GM21717 (cell line): ENCODE results near the gene FMN1.

Experiments
- ATAC-seq: cut with Tn5 transposase; IDR thresholded peaks from one replicate; pipeline ENCODE4 v1.9.1; 2021; ENCODE audit warnings: mild to moderate bottlenecking, moderate library complexity; ENCODE audit not compliant: unreplicated experiment

The FMN1 gene

GRCh38 chr15:32736701-32737061, 457.8 kb downstream of the FMN1 start:
- ATAC-seq, result no peak

- no peak for ATAC-seq
Observed at GRCh38 chr15:32735989-32736700, 458.4 kb downstream of the FMN1 start.

- ATAC-seq, result no peak
Observed at GRCh38 chr15:32733281-32733680, 461.2 kb downstream of the FMN1 start.

GRCh38 chr15:32732574-32733157, 461.8 kb downstream of the FMN1 start:
- ATAC-seq, result no peak

- ATAC-seq, result no peak
Observed at GRCh38 chr15:32730677-32731654, 463.5 kb downstream of the FMN1 start.

- no peak for ATAC-seq
Observed at GRCh38 chr15:32729700-32730395, 464.7 kb downstream of the FMN1 start.

- ATAC-seq, result peak; percentile 95
Observed at GRCh38 chr15:32723171-32723948, 471.2 kb downstream of the FMN1 start.

GRCh38 chr15:32722136-32722535, 472.4 kb downstream of the FMN1 start:
- no peak for ATAC-seq

GRCh38 chr15:32721596-32721995, 472.9 kb downstream of the FMN1 start:
- no peak for ATAC-seq

- ATAC-seq, result no peak
Observed at GRCh38 chr15:32718821-32719716, 475.4 kb downstream of the FMN1 start.

GRCh38 chr15:32718227-32718820, 476.2 kb downstream of the FMN1 start:
- ATAC-seq, result no peak

- no peak for ATAC-seq
Observed at GRCh38 chr15:32717426-32718226, 476.9 kb downstream of the FMN1 start, which contains the start of gene GREM1. TSS of gene GREM1 (plus strand) at chr15:32718004. CDS start at chr15:32730691, 12,687 bp downstream.

GRCh38 chr15:32716915-32717425, 477.5 kb downstream of the FMN1 start:
- ATAC-seq, result no peak

GRCh38 chr15:32716216-32716914, 478.1 kb downstream of the FMN1 start:
- ATAC-seq, result no peak
